HepG2 (cell line): Measurements from ENCODE around the gene SLC8A2. TPM values are rescaled to one million over a fixed set of nuclear protein-coding genes. Genes with fewer than 3 reads are reported as not detected.

ENCODE experiments used
- ATAC-seq: fragments of 200-7000 bp; cut with Tn5 transposase; 3 replicates; pipeline ENCODE4 v1.9.1; 2020; ENCODE audit warnings: mild to moderate bottlenecking, moderate library complexity
- BruUV-seq: library from RNA; stranded (reverse); fragments of 400-500 nt; replicated peaks from 2 replicates; lab custom pipeline; 2021; lab: Mats Ljungman, UMichigan
- CTCF ChIA-PET: fragments of 300-600 bp; formaldehyde crosslinking; extraction: SDS; loops from one replicate; lab custom pipeline; 2021; ENCODE audit warnings: low total read pairs, inconsistent platforms, low intra/inter-chr PET ratio; lab: Yijun Ruan, JAX
- POLR2A ChIA-PET: fragments of 350-600 bp; sonication (Branson Sonifier 250); formaldehyde crosslinking; loops from one replicate; lab custom pipeline; 2020; ENCODE audit warnings: antibody characterized with exemption, inconsistent platforms; lab: Yijun Ruan, JAX
- DNase-seq: peaks from one replicate; pipeline ENCODE4 v3.0.0-alpha.2; 2015; ENCODE audit warnings: low spot score
- FAIRE-seq: peaks from 3 replicates; lab custom pipeline; 2011; peaks lifted over from hg19 to GRCh38; lab: Jason Lieb, UNC
- H2AFZ ChIP-seq: one replicate; pipeline ENCODE4 v1.6.1; 2011; ENCODE audit warnings: low read length, inconsistent platforms
- H3K27ac ChIP-seq: fragments of 300-600 bp; 3 replicates; pipeline ENCODE4 v1.8.0; 2011; ENCODE audit warnings: mixed run types, mild to moderate bottlenecking, mixed read lengths, low read length, inconsistent platforms; ENCODE audit not compliant: insufficient read depth; ENCODE audit errors: extremely low read length
- H3K27me3 ChIP-seq, 2 experiments: fragments of 200-600 bp in 1 of 2; 2 replicates in 1 of 2; 3 replicates in 1 of 2; pipeline versions ENCODE4 v1.6.0 to v1.8.0; 2011; ENCODE audit warnings: low read length in 2 of 2, mild to moderate bottlenecking in 2 of 2, moderate library complexity in 2 of 2, inconsistent platforms in 1 of 2; ENCODE audit not compliant: insufficient read depth in 2 of 2, control insufficient read depth in 1 of 2
- H3K36me3 ChIP-seq, 2 experiments: fragments of 200-600 bp in 1 of 2; replicated peaks in 1 of 2; 2 replicates in 1 of 2; 3 replicates in 1 of 2; pipeline versions ENCODE4 v1.5.1 to v1.8.0; 2011; ENCODE audit warnings: low read length in 2 of 2, inconsistent platforms in 1 of 2; ENCODE audit not compliant: insufficient read depth in 2 of 2, control insufficient read depth in 1 of 2
- H3K4me1 ChIP-seq: 2 replicates; pipeline ENCODE4 v1.5.1; 2012; ENCODE audit warnings: low read length, inconsistent platforms; ENCODE audit not compliant: insufficient read depth
- H3K4me2 ChIP-seq: 2 replicates; pipeline ENCODE4 v1.6.0; 2011; ENCODE audit warnings: low read depth, low read length, inconsistent platforms
- H3K4me3 ChIP-seq, 3 experiments: fragments of 200-600 bp in 1 of 3; sonication (generic), shearing (Covaris generic) in 1 of 3; replicated peaks in 1 of 3; 2 replicates each; pipeline ENCODE4 v1.5.1; 2011 to 2016; ENCODE audit warnings: low read length in 3 of 3, inconsistent platforms in 2 of 3, low read depth in 2 of 3, mild to moderate bottlenecking in 2 of 3, control low read depth in 1 of 3, mixed read lengths in 1 of 3; ENCODE audit not compliant: insufficient read depth in 1 of 3
- H3K79me2 ChIP-seq: one replicate; pipeline ENCODE4 v1.6.1; 2011; ENCODE audit warnings: low read length, inconsistent platforms; ENCODE audit not compliant: insufficient read depth
- H3K9ac ChIP-seq: 2 replicates; pipeline ENCODE4 v1.6.0; 2011; ENCODE audit warnings: mild to moderate bottlenecking, low read depth, low read length, inconsistent platforms; ENCODE audit not compliant: insufficient read depth
- H3K9me3 ChIP-seq: 2 replicates; pipeline ENCODE4 v1.5.1; 2012; ENCODE audit warnings: mild to moderate bottlenecking, low read length
- H4K20me1 ChIP-seq: 2 replicates; pipeline ENCODE4 v1.6.0; 2011; ENCODE audit warnings: inconsistent platforms, mild to moderate bottlenecking, low read length, moderate library complexity; ENCODE audit not compliant: insufficient read depth
- ATF3 ChIP-seq: sonication (generic); formaldehyde crosslinking; IDR thresholded peaks from 2 replicates; pipeline ENCODE4 v1.4.0; 2020; ENCODE audit warnings: missing genetic modification reagents
- CBX5 ChIP-seq: sonication (generic); formaldehyde crosslinking; IDR thresholded peaks from 2 replicates; pipeline ENCODE4 v1.4.0; 2020; ENCODE audit warnings: missing genetic modification reagents, borderline replicate concordance
- CEBPZ ChIP-seq: IDR thresholded peaks from 2 replicates; pipeline ENCODE4 v1.6.1; 2012; ENCODE audit warnings: low read length, improper control_type of control experiment
- FUBP1 ChIP-seq: sonication (generic); formaldehyde crosslinking; IDR thresholded peaks from 2 replicates; pipeline ENCODE4 v1.5.1; 2020; ENCODE audit warnings: missing genetic modification reagents, mild to moderate bottlenecking, borderline replicate concordance
- GMEB1 ChIP-seq: sonication (generic); formaldehyde crosslinking; IDR thresholded peaks from 2 replicates; pipeline ENCODE4 v1.5.1; 2020; ENCODE audit warnings: missing genetic modification reagents, mild to moderate bottlenecking, borderline replicate concordance
- HNF4A ChIP-seq: sonication (generic); formaldehyde crosslinking; IDR thresholded peaks from 2 replicates; pipeline ENCODE4 v1.4.0; 2020; ENCODE audit warnings: missing genetic modification reagents
- KAT7 ChIP-seq: IDR thresholded peaks from 2 replicates; pipeline ENCODE4 v1.6.1; 2018; ENCODE audit warnings: borderline replicate concordance, missing compliant biosample characterization
- NFIC ChIP-seq: IDR thresholded peaks from 2 replicates; pipeline ENCODE4 v1.6.1; 2012; ENCODE audit warnings: mild to moderate bottlenecking, low read length, inconsistent platforms
- NFKBIZ ChIP-seq: IDR thresholded peaks from 2 replicates; pipeline ENCODE4 v1.6.1; 2018; ENCODE audit warnings: missing genetic modification reagents, missing compliant biosample characterization
- PLRG1 ChIP-seq: fragments of 450-650 bp; conservative IDR thresholded peaks from 2 replicates; pipeline ENCODE4 v1.6.1; 2016
- TP53 ChIP-seq: sonication (generic); formaldehyde crosslinking; conservative IDR thresholded peaks from 2 replicates; pipeline ENCODE4 v1.4.0; 2020; ENCODE audit warnings: missing genetic modification reagents
- ZNF513 ChIP-seq: sonication (generic); formaldehyde crosslinking; conservative IDR thresholded peaks from 2 replicates; pipeline ENCODE4 v1.5.0; 2020; ENCODE audit warnings: missing genetic modification reagents
- ZNF547 ChIP-seq: sonication (generic); formaldehyde crosslinking; IDR thresholded peaks from 2 replicates; pipeline ENCODE4 v1.5.1; 2020; ENCODE audit warnings: mild to moderate bottlenecking, missing genetic modification reagents
- ZNF562 ChIP-seq: sonication (generic); formaldehyde crosslinking; IDR thresholded peaks from 2 replicates; pipeline ENCODE4 v1.8.0; 2022; ENCODE audit warnings: missing genetic modification reagents, borderline replicate concordance
- WGBS: methylation state at CpG from one replicate; pipeline ENCODE4 v1.1.6; 2017; ENCODE audit warnings: low lambda C conversion rate; 5-methylcytosine and 5-hydroxymethylcytosine counted together
- in situ Hi-C: cut with HindIII; loops from 2 replicates; pipeline ENCODE4 v1.10.0; 2017; ENCODE audit warnings: low pct_unique_long_range_greater_than_20kb; ENCODE audit not compliant: extremely low pct_ligation_motif_present
- intact Hi-C: fragments of 100-400 bp; cut with micrococcal nuclease; formaldehyde crosslinking; loops from one replicate; pipeline ENCODE4 v1.10.0; 2022; ENCODE audit not compliant: unreplicated experiment
- polyA plus RNA-seq, 8 experiments: library from polyadenylated mRNA; depleted of rRNA in 3 of 8; stranded (reverse) in 7 of 8; unstranded in 1 of 8; fragments of >200 nt; fragmentation: Illumina TruSeq in 4 of 8; extraction: Trizol in 4 of 8; gene quantifications; 2 replicates each; pipeline versions ENCODE4 v1.2.1 to v1.2.3, GENCODE V29; 2011 to 2016; ENCODE audit warnings: low read depth in 4 of 8, missing spikeins in 1 of 8, mixed read lengths in 1 of 8; ENCODE audit not compliant: insufficient read depth in 1 of 8
- total RNA-seq, 5 experiments: library from RNA; depleted of rRNA; stranded (reverse); fragments of >200 nt; fragmentation: Illumina TruSeq; extraction: Trizol; gene quantifications; 2 replicates each; pipeline ENCODE4 v1.2.3, GENCODE V29; 2016; ENCODE audit warnings: low read depth in 1 of 5

Gene SLC8A2
- total and polyA plus RNA-seq, 2 of the 13 experiments (the other 11 are each of a cell fraction or from before 2014, with no cell fraction given) = 0.02 TPM; not detected in 1

GRCh38 chr19:47430041-47430802 lies 41.5 kb downstream of the SLC8A2 start:
- BruUV-seq = no TSS peak
- intact Hi-C loops (no loop called here), in situ Hi-C loops (no loop called here)
- FAIRE-seq (no peak), ATAC-seq (peak; percentile 85), DNase-seq (no peak)
- Histone ChIP-seq H3K9me3 (no peaks in the 10 kb centered on the region), H3K36me3 (no peaks in the 10 kb centered on the region), H3K4me1 (peaks cover 29% of the 10 kb centered on the region), H3K4me3 (peak overlapping the region in 2 of 3 experiments; percentile 26 to 48; a peak in 2 of 6 replicates), H4K20me1 (no peaks in the 10 kb centered on the region), H3K27ac (no peak overlapping the region), H3K79me2 (no peaks in the 10 kb centered on the region), H3K27me3 (peaks cover 0 to 23% of the 10 kb centered on the region in 2 experiments; a peak in 3 of 5 replicates), H2AFZ (no peak overlapping the region), H3K9ac (no peak overlapping the region), H3K4me2 (peak overlapping the region; percentile 66)
- WGBS = 67% methylated on average over 8 of the region's 69 CpGs
- POLR2A ChIA-PET = interaction anchor here (0.6 kb wide), 1 partner anchor 414 kb away, joined by 4 read pairs; no protein-coding TSS in a partner anchor
- CTCF ChIA-PET = no interaction called here
- TF ChIP-seq FUBP1 (CRISPR knock-in tag) (no peak), ZNF562 (CRISPR knock-in tag) (no peak), ATF3 (CRISPR knock-in tag) (0 out of 2 replicates have a peak, but pooled peaks have one; percentile 51), ZNF547 (CRISPR knock-in tag) (peak; percentile 95), GMEB1 (peak; percentile 46), HNF4A (CRISPR knock-in tag) (no peak), PLRG1 (no peak), CBX5 (CRISPR knock-in tag) (no peak; the same call in 1 of the 2 replicates), NFKBIZ (CRISPR knock-in tag) (0 out of 2 replicates have a peak, but pooled peaks have one; percentile 59), KAT7 (CRISPR knock-in tag) (no peak), ZNF513 (CRISPR knock-in tag) (no peak), NFIC (no peak), CEBPZ (no peak), TP53 (CRISPR knock-in tag) (no peak)
